Panc1 (cell line): Measurements from ENCODE around the gene PDS5A.

Experiments used
- POLR2AphosphoS5 ChIP-seq: IDR thresholded peaks from 2 replicates; pipeline ENCODE4 v1.6.1; 2012; ENCODE audit warnings: mild to moderate bottlenecking, low read depth, low read length, moderate library complexity
- SIN3A ChIP-seq: IDR thresholded peaks from 2 replicates; pipeline ENCODE4 v1.6.1; 2012; ENCODE audit warnings: low read depth, mild to moderate bottlenecking, low read length, moderate library complexity, borderline replicate concordance; ENCODE audit not compliant: insufficient read depth
- TCF7L2 ChIP-seq: IDR thresholded peaks from 2 replicates; pipeline ENCODE4 v1.6.1; 2011; ENCODE audit warnings: mild to moderate bottlenecking, low read depth, low read length, inconsistent platforms
- TF ChIP-seq, protein P1 (sequence below): fragments of 450-650 bp; IDR thresholded peaks from 2 replicates; pipeline ENCODE4 v1.5.1; 2017; ENCODE audit warnings: mild to moderate bottlenecking
- TF ChIP-seq, protein P2 (sequence below), 2 experiments: IDR thresholded peaks; 2 replicates each; pipeline ENCODE4 v1.6.1; 2011 to 2012; ENCODE audit warnings: low read depth in 2 of 2, control low read depth in 1 of 2, low read length in 1 of 2, mild to moderate bottlenecking in 1 of 2, moderate library complexity in 1 of 2; ENCODE audit not compliant: insufficient read depth in 1 of 2

GRCh38 chr4:39976945-39977488 lies 694 bp downstream of the PDS5A start:
- TF ChIP-seq POLR2AphosphoS5 = no peak
- TF ChIP-seq, protein P1, sequence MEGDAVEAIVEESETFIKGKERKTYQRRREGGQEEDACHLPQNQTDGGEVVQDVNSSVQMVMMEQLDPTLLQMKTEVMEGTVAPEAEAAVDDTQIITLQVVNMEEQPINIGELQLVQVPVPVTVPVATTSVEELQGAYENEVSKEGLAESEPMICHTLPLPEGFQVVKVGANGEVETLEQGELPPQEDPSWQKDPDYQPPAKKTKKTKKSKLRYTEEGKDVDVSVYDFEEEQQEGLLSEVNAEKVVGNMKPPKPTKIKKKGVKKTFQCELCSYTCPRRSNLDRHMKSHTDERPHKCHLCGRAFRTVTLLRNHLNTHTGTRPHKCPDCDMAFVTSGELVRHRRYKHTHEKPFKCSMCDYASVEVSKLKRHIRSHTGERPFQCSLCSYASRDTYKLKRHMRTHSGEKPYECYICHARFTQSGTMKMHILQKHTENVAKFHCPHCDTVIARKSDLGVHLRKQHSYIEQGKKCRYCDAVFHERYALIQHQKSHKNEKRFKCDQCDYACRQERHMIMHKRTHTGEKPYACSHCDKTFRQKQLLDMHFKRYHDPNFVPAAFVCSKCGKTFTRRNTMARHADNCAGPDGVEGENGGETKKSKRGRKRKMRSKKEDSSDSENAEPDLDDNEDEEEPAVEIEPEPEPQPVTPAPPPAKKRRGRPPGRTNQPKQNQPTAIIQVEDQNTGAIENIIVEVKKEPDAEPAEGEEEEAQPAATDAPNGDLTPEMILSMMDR = no peak
- TF ChIP-seq, protein P2, sequence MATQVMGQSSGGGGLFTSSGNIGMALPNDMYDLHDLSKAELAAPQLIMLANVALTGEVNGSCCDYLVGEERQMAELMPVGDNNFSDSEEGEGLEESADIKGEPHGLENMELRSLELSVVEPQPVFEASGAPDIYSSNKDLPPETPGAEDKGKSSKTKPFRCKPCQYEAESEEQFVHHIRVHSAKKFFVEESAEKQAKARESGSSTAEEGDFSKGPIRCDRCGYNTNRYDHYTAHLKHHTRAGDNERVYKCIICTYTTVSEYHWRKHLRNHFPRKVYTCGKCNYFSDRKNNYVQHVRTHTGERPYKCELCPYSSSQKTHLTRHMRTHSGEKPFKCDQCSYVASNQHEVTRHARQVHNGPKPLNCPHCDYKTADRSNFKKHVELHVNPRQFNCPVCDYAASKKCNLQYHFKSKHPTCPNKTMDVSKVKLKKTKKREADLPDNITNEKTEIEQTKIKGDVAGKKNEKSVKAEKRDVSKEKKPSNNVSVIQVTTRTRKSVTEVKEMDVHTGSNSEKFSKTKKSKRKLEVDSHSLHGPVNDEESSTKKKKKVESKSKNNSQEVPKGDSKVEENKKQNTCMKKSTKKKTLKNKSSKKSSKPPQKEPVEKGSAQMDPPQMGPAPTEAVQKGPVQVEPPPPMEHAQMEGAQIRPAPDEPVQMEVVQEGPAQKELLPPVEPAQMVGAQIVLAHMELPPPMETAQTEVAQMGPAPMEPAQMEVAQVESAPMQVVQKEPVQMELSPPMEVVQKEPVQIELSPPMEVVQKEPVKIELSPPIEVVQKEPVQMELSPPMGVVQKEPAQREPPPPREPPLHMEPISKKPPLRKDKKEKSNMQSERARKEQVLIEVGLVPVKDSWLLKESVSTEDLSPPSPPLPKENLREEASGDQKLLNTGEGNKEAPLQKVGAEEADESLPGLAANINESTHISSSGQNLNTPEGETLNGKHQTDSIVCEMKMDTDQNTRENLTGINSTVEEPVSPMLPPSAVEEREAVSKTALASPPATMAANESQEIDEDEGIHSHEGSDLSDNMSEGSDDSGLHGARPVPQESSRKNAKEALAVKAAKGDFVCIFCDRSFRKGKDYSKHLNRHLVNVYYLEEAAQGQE (IDR thresholded peaks at IDR 0.05; ENCODE audit: insufficient read depth in 1 of 2, low read depth in 2 of 2, low read length in 1 of 2) = no peak
- TF ChIP-seq SIN3A = no peak
- no peak for TF ChIP-seq TCF7L2
